GM21717 (cell line): ENCODE measurements around the gene ACKR3.
A peak's percentile ranks its signal among the peaks of the same experiment; 100 is the strongest.

ENCODE experiments used
- ATAC-seq: cut with Tn5 transposase; IDR thresholded peaks from one replicate; pipeline ENCODE4 v1.9.1; 2021; ENCODE audit warnings: mild to moderate bottlenecking, moderate library complexity; ENCODE audit not compliant: unreplicated experiment

Gene ACKR3

GRCh38 chr2:236548179-236548921 is 21.3 kb upstream of the ACKR3 start:
- ATAC-seq: no peak

GRCh38 chr2:236549165-236549564 is 20.5 kb upstream of the ACKR3 start:
- no peak for ATAC-seq

GRCh38 chr2:236550290-236550689 is 19.3 kb upstream of the ACKR3 start:
- ATAC-seq: no peak

- ATAC-seq: peak; percentile 50
These were observed 18.7 kb upstream of the ACKR3 start for GRCh38 chr2:236550701-236551465.

- peak; percentile 36 for ATAC-seq
These were observed 18.0 kb upstream of the ACKR3 start for GRCh38 chr2:236551471-236552211.

DNA sequence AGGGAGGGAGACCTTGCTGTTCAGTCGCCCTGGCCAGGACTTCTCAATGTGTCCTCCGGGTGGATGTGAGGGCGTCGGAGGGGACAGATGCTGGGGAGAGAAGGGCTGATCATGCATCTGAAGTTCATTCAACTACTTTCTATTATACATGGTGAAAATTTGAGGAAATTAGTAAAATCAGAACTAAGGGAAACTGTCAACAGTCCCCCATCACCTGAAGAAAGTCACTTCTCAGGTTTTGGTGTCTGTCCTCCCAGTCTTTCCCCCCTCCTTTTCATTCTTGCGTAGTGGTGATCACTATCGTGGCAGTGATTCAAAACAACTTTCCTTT is 17.4 kb upstream of the ACKR3 start:
- peak; percentile 21 for ATAC-seq

- no peak for ATAC-seq
These were observed 16.9 kb upstream of the ACKR3 start for GRCh38 chr2:236552581-236553363.

DNA sequence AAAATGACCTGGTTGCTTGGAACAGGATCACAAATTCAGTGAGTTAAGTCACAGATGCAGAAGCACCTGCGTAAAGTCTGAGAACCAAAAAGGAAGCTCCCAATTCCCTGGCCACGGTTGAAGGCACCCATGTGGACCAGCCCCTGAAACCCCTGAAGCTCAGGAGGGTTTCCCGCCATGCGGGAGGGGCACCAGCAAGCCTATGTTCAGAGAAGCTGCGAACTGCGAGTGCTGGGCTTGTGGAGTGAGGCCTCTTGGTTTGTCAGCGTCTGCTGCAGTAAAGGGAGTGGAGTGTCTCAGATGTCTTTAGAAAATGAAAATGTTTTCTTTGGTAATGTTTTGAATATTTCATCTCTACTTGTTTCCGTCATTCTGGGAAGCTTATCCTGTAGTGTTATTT is 16.1 kb upstream of the ACKR3 start:
- ATAC-seq: no peak

- no peak for ATAC-seq
These were observed 14.9 kb upstream of the ACKR3 start for GRCh38 chr2:236554629-236555282.

GRCh38 chr2:236555481-236555880 is 14.1 kb upstream of the ACKR3 start:
- no peak for ATAC-seq

- no peak for ATAC-seq
These were observed 12.2 kb upstream of the ACKR3 start for GRCh38 chr2:236557306-236558030.

DNA sequence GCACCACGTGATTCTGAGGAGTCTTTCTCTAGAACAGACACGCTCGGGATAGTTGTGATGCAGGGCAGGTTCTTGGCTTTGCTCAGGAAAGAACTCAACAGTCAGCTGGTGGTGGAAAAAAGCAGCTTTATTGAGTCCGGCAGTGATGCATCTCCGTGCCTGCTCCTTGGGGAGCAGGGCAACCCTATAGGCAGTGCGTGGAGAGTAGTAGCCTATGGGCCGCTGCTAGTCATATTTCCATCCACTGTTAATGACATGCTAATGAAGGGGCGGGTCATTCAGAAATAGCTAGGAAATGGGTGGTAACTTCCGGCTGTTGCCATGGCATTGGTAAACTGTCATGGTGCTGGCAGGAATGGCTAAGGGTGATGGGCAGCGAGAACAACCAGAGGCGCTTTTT is 11.6 kb upstream of the ACKR3 start:
- ATAC-seq: no peak

DNA sequence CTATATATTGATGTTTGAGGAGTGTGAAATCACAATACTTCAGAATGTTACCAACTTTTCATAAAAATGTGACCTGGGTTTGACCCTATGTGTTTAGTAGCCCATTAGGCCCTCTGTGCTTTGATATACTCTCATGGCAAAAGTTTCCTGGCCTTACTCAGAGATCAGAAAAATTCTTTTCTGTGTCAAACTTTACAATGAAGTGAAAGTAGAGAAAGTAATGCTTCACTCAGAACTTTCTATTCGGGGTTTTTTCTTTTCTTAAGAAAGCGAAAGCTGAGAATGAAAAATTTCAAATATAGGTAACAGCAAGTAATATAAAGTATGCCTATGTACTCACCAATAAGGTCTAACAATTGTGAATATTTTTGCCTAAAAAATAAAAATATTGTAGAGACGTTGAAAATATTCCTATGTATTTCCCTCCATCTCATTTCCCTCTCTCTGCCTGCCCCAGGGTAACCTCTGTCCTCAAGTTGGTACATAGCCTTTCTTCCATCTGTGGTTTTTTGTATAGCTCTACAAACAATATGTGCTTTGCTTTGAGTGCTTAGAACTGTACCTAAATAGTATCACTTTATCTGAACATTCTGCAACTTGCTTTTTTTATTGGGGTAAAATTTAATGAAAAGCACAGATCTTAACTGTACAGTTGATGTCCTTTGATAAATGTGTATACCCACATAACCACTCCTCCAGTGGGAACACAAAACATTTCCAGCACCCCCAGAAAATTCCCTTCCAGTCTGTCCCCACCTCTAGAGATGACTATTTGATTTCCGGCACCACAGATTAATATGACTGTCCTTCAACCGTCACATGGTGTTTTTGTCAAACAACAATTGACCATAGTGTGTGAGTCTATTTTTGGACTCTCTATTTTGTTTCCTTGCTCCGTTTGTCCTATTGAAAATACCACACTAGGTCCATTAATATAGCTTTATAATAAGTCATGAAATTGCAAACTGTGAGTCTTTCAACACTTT is 10.3 kb upstream of the ACKR3 start:
- peak; percentile 46 for ATAC-seq

DNA sequence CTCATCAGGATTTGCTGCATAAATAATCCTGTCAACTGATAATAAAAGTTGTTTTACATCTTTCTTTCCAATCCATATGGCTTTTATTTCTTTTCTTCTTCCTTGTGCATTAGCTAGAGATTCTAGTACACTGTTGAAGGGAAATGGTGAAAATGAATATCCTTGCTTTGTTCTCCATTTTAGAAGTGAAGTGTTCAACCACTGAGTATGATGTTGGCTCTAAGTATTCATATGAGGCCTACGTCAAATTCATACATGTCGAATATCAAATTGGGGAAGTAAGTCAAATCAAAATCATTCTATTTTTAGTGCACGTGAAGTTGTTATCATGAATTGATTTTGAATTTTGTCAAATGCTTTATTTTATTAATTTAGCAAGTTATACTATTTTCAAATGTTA is 7.8 kb upstream of the ACKR3 start:
- ATAC-seq: no peak

DNA sequence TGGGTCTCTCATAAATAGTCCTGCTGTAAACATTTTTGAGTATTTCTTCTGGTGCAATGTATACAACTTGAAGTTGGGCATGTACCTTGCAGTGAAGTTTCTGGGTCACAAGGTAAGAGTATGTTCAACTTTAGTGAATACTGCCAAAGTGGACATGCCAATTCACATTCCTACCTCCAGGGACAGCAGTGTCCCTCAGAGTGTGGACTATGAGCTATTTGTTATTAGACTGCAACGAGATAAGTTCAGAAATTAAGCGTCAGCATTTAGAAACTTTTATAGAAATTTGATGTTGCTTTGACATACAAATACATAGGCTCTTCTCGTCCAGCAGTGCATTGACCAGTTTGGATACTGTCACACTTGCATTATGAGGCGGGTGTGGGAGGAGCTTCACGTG is 7.2 kb upstream of the ACKR3 start:
- no peak for ATAC-seq

GRCh38 chr2:236563953-236564352 is 5.7 kb upstream of the ACKR3 start:
- no peak for ATAC-seq

GRCh38 chr2:236565212-236565611 is 4.4 kb upstream of the ACKR3 start:
- no peak for ATAC-seq

DNA sequence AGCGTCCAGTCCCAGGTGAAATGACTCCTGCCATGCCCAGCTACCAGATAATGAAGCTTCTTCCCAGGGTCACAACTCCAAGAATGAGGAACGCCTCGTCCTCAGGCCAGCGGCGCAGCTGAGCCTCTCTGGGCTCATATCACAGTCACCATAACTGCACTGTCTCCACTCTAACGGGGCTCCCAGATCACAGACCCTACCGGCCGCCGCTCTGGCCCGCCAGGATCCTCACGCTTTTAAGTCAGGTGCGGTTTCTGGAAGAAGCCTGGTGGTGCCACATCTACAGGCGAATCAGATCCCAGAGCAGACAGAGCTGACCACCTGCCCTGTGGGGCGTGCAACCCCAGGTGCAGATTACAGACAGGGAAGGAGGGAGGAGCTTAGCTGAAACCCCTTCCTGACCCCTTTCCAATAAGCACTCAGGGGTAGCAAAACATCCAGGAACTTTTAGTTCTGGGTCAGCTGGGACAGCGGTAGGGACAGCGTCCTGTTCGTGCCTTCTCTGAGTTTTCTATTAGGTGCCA is 3.7 kb upstream of the ACKR3 start:
- ATAC-seq: no peak
